ENCODE results near the gene MCM9.
"Not testable (repeated sequence)": the region's sequence is repeated elsewhere in the genome, so short reads cannot be mapped to it uniquely, and the experiment has no call there.

MCM9 gene

DNA sequence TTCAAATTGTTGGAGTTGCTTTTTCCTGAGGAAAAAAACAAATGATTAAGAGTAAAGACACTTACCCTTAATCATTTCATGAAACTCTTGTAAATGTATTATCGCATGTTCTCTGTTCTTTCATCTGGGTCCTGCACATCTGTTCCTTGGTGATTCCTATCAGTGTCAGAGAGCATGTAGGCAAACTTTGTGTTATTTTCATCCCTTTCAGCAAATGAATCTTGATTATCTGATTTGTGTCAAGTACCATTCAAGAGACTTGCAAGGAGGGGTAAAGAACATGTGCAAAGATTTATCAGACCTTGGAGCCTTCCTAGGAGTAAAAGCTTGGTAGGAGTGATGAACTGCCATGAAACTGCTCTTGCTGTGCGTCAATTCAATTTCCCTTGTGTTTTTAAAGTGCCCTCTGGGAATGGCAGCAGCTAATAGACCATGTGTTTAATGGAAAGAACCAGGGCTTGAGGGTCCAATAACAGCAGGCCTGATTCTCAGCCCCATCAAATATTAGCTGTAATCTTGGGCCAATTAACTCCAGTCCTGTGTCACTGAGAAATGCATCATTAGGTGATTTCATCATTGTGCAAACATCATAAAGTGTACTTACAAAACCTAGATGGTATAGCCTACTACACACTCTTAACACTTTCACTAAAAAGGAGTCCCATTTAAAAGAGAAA is 164.7 kb downstream of the MCM9 start:
- H3K27ac ChIP-seq: no peak overlapping the region; the same call in 1 of the 2 replicates
- TF ChIP-seq, protein P1, sequence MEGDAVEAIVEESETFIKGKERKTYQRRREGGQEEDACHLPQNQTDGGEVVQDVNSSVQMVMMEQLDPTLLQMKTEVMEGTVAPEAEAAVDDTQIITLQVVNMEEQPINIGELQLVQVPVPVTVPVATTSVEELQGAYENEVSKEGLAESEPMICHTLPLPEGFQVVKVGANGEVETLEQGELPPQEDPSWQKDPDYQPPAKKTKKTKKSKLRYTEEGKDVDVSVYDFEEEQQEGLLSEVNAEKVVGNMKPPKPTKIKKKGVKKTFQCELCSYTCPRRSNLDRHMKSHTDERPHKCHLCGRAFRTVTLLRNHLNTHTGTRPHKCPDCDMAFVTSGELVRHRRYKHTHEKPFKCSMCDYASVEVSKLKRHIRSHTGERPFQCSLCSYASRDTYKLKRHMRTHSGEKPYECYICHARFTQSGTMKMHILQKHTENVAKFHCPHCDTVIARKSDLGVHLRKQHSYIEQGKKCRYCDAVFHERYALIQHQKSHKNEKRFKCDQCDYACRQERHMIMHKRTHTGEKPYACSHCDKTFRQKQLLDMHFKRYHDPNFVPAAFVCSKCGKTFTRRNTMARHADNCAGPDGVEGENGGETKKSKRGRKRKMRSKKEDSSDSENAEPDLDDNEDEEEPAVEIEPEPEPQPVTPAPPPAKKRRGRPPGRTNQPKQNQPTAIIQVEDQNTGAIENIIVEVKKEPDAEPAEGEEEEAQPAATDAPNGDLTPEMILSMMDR (conservative IDR thresholded peaks at IDR 0.05): no peak

DNA sequence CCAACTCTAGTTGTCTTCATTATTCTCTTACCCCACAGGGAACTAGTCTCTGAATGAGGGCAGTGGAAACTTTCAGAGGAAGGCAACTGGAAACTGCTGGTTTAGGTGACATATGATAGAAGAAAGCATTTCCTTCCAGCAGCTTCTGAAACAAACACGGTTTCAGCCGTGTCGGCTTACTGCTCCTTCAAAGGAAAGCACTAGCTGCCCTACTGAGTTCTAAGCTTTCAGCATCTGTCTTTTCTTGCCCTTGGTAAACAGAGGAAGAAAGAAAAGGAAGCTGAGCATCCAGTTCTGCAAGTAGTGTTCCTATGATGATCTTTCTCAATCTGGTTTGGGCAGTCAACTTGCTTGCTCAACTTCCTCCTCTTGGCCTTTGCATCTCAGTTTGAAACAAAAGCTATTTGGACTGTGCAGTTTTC is 166.0 kb downstream of the MCM9 start:
- H3K27ac ChIP-seq: peak overlapping the region; percentile 43
- TF ChIP-seq, protein P1 (conservative IDR thresholded peaks at IDR 0.05): no peak

DNA sequence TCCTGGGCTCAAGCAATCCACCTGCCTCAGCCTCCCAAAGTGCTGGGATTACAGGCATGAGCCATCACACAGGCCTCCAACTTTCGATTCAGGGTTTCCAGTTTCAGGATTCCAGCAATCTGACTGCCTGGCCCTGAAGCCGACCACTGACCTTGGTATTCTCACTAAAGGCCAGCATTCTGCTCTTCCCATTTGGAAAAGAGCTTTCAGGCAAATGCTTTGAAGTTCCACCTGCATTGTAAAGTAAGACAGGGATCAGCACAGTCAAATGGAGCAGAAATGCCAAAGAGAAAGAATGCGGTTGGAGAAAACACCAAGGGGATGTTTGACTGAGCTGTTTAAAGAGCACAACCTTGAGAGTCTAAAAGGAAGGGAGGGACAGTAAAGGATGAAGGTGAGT is 166.5 kb downstream of the MCM9 start:
- H3K27ac ChIP-seq: peak overlapping the region; percentile 43
- TF ChIP-seq, protein P1 (conservative IDR thresholded peaks at IDR 0.05): no peak

DNA sequence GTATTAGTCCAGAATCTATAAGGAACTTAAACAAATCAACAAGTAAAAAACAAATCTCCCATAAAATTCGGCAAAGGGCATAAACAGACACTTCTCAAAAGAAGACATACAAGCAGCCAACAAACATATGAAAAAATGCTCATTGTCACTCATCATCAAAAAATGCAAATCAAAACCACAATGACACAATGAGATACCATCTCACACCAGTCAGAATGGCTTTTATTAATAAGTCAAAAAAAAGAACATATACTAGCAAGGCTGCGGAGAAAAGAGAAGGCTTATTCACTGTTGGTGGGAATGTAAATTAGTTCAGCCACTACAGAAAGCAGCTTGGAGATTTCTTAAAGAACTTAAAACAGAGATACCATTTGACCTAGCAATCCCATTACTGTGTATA is 169.6 kb downstream of the MCM9 start:
- not testable (repeated sequence) for H3K27ac ChIP-seq

DNA sequence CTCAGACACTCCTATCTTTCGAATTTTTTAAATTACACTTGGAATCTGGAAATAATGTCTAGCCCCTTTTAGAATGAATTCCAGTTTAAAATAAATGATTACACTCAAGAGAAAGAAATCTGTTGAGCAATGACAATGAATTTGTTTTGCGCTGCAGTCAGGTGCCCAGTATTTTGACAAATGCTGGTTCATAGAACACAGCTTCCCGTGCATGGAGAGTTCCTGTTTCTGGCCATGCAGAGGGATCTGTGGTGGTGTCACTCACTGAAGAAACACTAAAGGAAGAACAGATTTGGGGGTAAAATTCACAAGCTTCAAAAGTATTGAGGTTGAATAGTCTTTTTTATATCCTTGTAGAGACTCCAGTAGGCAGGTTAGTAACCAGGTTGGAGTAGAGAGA is 170.2 kb downstream of the MCM9 start:
- TF ChIP-seq, protein P1 (conservative IDR thresholded peaks at IDR 0.05): no peak
- H3K27ac ChIP-seq: no peak overlapping the region

All from VCaP (cell line).